ENCODE data around the gene PEX5L.
"Not testable (repeated sequence)": the region's sequence is repeated elsewhere in the genome, so short reads cannot be mapped to it uniquely, and the experiment has no call there.

Gene PEX5L

GRCh38 chr3:180068023-180068422 lies 31.3 kb upstream of the PEX5L start:
- DNase-seq (ENCODE audit: low spot score) = no peak
- TF ChIP-seq, protein P1, sequence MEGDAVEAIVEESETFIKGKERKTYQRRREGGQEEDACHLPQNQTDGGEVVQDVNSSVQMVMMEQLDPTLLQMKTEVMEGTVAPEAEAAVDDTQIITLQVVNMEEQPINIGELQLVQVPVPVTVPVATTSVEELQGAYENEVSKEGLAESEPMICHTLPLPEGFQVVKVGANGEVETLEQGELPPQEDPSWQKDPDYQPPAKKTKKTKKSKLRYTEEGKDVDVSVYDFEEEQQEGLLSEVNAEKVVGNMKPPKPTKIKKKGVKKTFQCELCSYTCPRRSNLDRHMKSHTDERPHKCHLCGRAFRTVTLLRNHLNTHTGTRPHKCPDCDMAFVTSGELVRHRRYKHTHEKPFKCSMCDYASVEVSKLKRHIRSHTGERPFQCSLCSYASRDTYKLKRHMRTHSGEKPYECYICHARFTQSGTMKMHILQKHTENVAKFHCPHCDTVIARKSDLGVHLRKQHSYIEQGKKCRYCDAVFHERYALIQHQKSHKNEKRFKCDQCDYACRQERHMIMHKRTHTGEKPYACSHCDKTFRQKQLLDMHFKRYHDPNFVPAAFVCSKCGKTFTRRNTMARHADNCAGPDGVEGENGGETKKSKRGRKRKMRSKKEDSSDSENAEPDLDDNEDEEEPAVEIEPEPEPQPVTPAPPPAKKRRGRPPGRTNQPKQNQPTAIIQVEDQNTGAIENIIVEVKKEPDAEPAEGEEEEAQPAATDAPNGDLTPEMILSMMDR (IDR thresholded peaks at IDR 0.05; ENCODE audit: extremely low read depth, missing control alignments) = no peak

DNA sequence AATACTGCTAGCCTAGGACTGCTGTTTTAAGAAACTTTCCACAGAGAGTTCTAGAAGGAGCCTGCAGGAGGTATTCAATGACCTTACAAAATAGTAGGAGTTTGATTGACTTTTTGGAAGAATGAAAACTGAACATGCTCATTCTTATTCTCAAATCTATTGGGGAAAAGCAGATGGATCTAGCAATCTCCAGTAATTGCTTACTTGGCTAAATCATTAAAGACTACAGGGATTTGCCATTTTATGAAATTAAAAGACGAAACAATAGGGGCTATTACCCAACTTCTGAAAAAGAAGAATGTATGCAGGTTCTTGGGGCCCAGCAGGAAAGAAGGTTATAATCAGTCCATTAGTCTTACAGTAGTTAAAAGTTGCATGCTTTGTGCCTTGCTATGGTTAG lies 29.9 kb upstream of the PEX5L start:
- TF ChIP-seq, protein P1 (IDR thresholded peaks at IDR 0.05; ENCODE audit: extremely low read depth, missing control alignments) = no peak

DNA sequence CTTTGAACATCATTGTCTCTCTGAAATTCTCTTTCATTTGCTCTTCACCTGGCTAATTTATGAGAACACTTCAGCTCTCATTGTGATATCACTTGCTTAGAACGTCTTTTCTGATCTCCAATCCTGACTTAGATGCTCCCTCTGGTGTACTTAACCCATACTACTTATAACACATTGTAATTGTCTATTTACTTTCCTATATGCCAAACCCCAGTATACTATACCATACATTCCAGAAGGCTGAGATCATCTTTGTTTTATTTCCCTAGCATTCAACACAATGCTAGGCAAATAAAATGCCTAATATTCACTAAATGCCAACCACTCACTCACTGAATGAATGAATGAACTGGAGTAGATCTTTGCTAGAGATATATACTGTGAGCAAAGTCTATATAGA lies 27.0 kb upstream of the PEX5L start:
- no peak for DNase-seq (ENCODE audit: low spot score)
- TF ChIP-seq, protein P1 (IDR thresholded peaks at IDR 0.05; ENCODE audit: extremely low read depth, missing control alignments) = no peak

More for the DNA sequence above, 29.9 kb upstream of the PEX5L start:
- no peak for DNase-seq (ENCODE audit: low spot score)

- no peak for DNase-seq (ENCODE audit: low spot score)
- TF ChIP-seq, protein P1 (IDR thresholded peaks at IDR 0.05; ENCODE audit: extremely low read depth, missing control alignments) = no peak
These were observed 26.0 kb upstream of the PEX5L start for GRCh38 chr3:180062771-180063170.

GRCh38 chr3:180059356-180059755 lies 22.6 kb upstream of the PEX5L start:
- DNase-seq (ENCODE audit: low spot score) = no peak
- TF ChIP-seq, protein P1 (IDR thresholded peaks at IDR 0.05; ENCODE audit: extremely low read depth, missing control alignments) = no peak

DNA sequence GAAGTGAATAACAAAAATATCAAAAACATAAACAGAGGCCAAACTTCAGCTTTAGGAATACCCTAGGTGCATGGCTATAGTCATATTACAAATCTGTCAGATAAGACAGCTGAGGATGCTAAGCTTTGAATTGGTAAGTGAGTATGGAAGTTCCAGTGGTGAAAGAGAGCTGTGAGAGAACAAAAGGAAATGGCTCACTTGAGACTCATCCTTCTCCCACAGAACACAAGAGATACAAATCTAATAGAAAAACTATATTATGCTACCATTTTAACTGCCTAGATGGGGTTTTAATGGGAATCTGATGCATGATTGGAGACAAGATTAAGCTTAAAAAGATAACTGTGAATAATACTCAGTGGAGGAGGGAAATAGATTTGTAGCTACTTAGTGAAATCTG lies 21.5 kb upstream of the PEX5L start:
- TF ChIP-seq, protein P1 (IDR thresholded peaks at IDR 0.05; ENCODE audit: extremely low read depth, missing control alignments) = no peak
- DNase-seq (ENCODE audit: low spot score) = no peak

GRCh38 chr3:180055656-180056055 lies 18.9 kb upstream of the PEX5L start:
- DNase-seq (ENCODE audit: low spot score) = not testable (repeated sequence)

- TF ChIP-seq, protein P1 (IDR thresholded peaks at IDR 0.05; ENCODE audit: extremely low read depth, missing control alignments) = no peak
- no peak for DNase-seq (ENCODE audit: low spot score)
These were observed 12.7 kb upstream of the PEX5L start for GRCh38 chr3:180049391-180049790.

All from GM20000 (cell line).